Transverse colon (tissue), 4 donors: ENCODE measurements around the gene SGCG. TPM values are rescaled to one million over a fixed set of nuclear protein-coding genes. Genes with fewer than 3 reads are reported as not detected.

Experiments
- DNase-seq: peaks from one replicate; pipeline ENCODE4 v3.0.0-alpha.2; 2019
- H3K27ac ChIP-seq, 4 donors: fragments of 200-600 bp; sonication (generic); 2 replicates each; pipeline ENCODE4 v1.5.1; 2016 to 2018; ENCODE audit warnings: inconsistent platforms in 4 of 4
- H3K27me3 ChIP-seq: fragments of 200-600 bp; sonication (generic); 2 replicates; pipeline ENCODE4 v1.5.1; 2017; ENCODE audit warnings: inconsistent platforms
- H3K36me3 ChIP-seq, 4 donors: fragments of 200-600 bp; sonication (generic); 2 replicates each; pipeline ENCODE4 v1.5.1; 2017 to 2019; ENCODE audit warnings: inconsistent platforms in 4 of 4
- H3K4me1 ChIP-seq, 4 donors: fragments of 200-600 bp; sonication (generic); 2 replicates each; pipeline ENCODE4 v1.5.1; 2017 to 2020; ENCODE audit warnings: inconsistent platforms in 4 of 4
- H3K4me3 ChIP-seq, 4 donors: fragments of 200-600 bp; sonication (generic); 1 replicate in 1 of 4; 2 replicates in 3 of 4; pipeline versions ENCODE4 v1.5.1 to v1.6.1; 2017 to 2019; ENCODE audit warnings: inconsistent platforms in 4 of 4
- H3K9me3 ChIP-seq, 2 donors: fragments of 200-600 bp; sonication (generic); 2 replicates each; pipeline ENCODE4 v1.5.1; 2017 to 2019; ENCODE audit warnings: inconsistent platforms in 2 of 2
- EP300 ChIP-seq: sonication (generic); formaldehyde crosslinking; IDR thresholded peaks from one replicate; pipeline ENCODE4 v1.6.1; 2017; ENCODE audit warnings: antibody characterized with exemption, low read depth
- POLR2A ChIP-seq: fragments of 450-650 bp; IDR thresholded peaks from one replicate; pipeline ENCODE4 v1.6.1; 2016; ENCODE audit warnings: antibody characterized with exemption, mild to moderate bottlenecking, moderate library complexity
- POLR2AphosphoS5 ChIP-seq, 3 donors: sonication (generic); formaldehyde crosslinking; IDR thresholded peaks; one replicate each; pipeline ENCODE4 v1.6.1; 2016; ENCODE audit warnings: antibody characterized with exemption in 3 of 3
- WGBS, 2 donors: methylation state at CpG; one replicate each; pipeline ENCODE4 v1.1.5; 2018; ENCODE audit warnings: low coverage in 1 of 2; 5-methylcytosine and 5-hydroxymethylcytosine counted together
- in situ Hi-C, 4 donors: fragments of 200-750 bp; cut with MboI; loops; one replicate each; pipeline versions ENCODE4 v1.15.0 to v1.15.1; 2017; ENCODE audit warnings: low sequenced_read_pairs in 3 of 4, low pct_ligation_motif_present in 1 of 4, low pct_unique_long_range_greater_than_20kb in 1 of 4
- intact Hi-C: fragments of 100-400 bp; cut with DNase I; formaldehyde crosslinking; loops from one replicate; pipeline ENCODE4 v1.15.1; 2023; ENCODE audit warnings: low total_unique reads
- total RNA-seq, 4 donors: library from RNA; depleted of rRNA; stranded (reverse); fragments of >200 nt; gene quantifications; one replicate each; pipeline ENCODE4 v1.1.0, GENCODE V29; 2016
- TF ChIP-seq, protein P1 (sequence below), 5 experiments: fragments of 200-600 bp in 3 of 5; fragments of 450-650 bp in 2 of 5; sonication (generic) in 3 of 5; IDR thresholded peaks; 1 replicate in 2 of 5; 2 replicates in 3 of 5; pipeline ENCODE4 v1.5.1; 2016 to 2017; ENCODE audit warnings: antibody characterized with exemption in 5 of 5, inconsistent platforms in 3 of 5, mild to moderate bottlenecking in 2 of 5, moderate library complexity in 1 of 5

Gene SGCG
- total RNA-seq, 4 donors from 2014 or later: not detected

DNA sequence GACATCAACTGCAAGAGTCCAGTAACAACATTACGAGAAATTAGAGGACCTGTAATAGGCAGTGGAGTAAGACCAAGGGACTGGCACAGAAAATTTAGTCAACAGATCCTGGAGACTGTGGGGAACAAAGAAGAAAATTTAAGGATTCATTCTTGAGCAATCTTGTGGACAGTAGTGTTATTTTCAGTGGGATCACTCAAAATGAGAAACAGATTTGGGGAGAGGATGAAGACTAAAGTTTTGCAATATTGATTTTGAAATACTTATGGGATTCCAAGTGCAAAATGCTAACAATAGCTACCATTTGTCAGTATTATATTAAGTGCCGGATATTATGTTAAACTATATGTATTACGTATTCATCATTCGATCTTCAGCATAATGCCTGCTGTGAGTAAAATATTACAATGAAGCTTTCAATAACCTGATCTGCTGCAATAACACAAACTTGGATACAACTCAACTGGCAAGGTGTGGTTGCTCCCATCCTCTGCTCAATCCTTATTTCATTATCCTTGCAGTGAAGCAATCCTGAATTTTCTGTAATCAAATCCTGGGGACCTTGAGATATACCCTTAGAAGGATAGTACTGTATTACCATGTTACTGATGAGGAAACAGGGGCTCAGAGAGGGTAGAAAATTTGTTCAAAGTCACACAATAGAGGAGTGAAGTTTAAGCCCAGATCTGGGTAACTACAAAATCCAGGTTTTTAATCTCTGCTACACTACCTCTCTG, 168.6 kb downstream of the SGCG start:
- Histone ChIP-seq H3K4me1 (no peaks in the 10 kb centered on the region), H3K36me3 (no peaks in the 10 kb centered on the region), H3K27ac (no peak overlapping the region), H3K4me3 (no peak overlapping the region), H3K9me3 (no peaks in the 10 kb centered on the region), H3K27me3 (no peaks in the 10 kb centered on the region)
- WGBS, 2 donors: 90 to 94% methylated on average over 4 of the region's 4 CpGs
- TF ChIP-seq EP300 (no peak), POLR2AphosphoS5 (IDR thresholded peaks at IDR 0.05) (no peak), POLR2A (no peak)
- TF ChIP-seq, protein P1, sequence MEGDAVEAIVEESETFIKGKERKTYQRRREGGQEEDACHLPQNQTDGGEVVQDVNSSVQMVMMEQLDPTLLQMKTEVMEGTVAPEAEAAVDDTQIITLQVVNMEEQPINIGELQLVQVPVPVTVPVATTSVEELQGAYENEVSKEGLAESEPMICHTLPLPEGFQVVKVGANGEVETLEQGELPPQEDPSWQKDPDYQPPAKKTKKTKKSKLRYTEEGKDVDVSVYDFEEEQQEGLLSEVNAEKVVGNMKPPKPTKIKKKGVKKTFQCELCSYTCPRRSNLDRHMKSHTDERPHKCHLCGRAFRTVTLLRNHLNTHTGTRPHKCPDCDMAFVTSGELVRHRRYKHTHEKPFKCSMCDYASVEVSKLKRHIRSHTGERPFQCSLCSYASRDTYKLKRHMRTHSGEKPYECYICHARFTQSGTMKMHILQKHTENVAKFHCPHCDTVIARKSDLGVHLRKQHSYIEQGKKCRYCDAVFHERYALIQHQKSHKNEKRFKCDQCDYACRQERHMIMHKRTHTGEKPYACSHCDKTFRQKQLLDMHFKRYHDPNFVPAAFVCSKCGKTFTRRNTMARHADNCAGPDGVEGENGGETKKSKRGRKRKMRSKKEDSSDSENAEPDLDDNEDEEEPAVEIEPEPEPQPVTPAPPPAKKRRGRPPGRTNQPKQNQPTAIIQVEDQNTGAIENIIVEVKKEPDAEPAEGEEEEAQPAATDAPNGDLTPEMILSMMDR (IDR thresholded peaks at IDR 0.05): no peak
- in situ Hi-C loops (no loop called here), intact Hi-C loops (no loop called here)
- no peak for DNase-seq

DNA sequence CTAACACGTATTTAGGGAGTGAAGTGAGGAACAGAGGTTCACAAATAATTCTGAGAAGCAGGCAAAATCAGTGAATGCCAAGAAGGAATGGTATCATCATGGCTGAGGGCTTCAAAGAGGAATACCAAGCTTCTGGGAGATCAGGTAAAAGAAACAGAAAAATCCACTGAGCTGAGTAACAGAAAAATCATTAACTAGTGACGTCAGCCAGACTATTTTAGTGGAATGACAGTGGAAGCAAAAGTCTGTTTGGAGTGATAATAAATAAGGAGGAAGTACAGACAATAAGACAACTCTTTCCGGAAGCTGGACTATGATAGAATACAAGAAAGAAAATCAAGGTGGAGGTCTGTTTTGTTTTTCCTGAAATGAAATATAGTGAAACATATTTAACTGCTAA, 169.2 kb downstream of the SGCG start:
- DNase-seq: no peak
- no peak overlapping the region for H3K4me3 ChIP-seq
- TF ChIP-seq, protein P1 (IDR thresholded peaks at IDR 0.05): no peak
- no peak for TF ChIP-seq EP300
- TF ChIP-seq POLR2AphosphoS5 (IDR thresholded peaks at IDR 0.05): no peak
- TF ChIP-seq POLR2A: no peak
- 81 to 89% methylated on average over 3 of the region's 3 CpGs for WGBS, 2 donors
- no peaks in the 10 kb centered on the region for H3K36me3 ChIP-seq
- H3K27ac ChIP-seq: no peak overlapping the region
- in situ Hi-C loops: no loop called here
- H3K9me3 ChIP-seq: no peaks in the 10 kb centered on the region
- H3K27me3 ChIP-seq: no peaks in the 10 kb centered on the region
- no peaks in the 10 kb centered on the region for H3K4me1 ChIP-seq
- intact Hi-C loops: no loop called here

DNA sequence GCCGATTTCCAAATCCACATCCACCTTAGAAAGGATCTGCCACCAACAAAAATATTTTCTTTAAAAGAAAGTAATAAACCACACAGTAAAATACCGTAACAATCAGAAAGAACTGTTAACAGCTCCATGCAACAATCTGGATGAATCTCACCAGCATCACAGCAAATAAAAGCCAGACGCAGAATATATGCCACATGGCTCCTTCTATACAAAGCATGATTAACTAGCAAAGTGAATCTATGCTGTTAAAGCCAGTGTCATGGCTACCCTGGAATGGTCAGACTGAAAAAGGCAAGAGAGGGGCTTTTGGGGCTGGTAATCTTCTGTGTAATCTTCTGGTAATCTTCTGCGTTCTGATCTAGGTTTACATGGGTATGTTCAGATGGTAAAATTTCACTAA, 171.4 kb downstream of the SGCG start:
- Histone ChIP-seq H3K4me3 (no peak overlapping the region), H3K27me3 (no peaks in the 10 kb centered on the region), H3K4me1 (no peaks in the 10 kb centered on the region), H3K36me3 (peaks cover 0 to 8% (median 0%) of the 10 kb centered on the region in 4 donors), H3K9me3 (no peaks in the 10 kb centered on the region), H3K27ac (no peak overlapping the region)
- DNase-seq: no peak
- in situ Hi-C loops: no loop called here
- WGBS, 2 donors: 69 to 78% methylated on average over 4 of the region's 4 CpGs
- TF ChIP-seq EP300 (no peak), POLR2A (no peak), POLR2AphosphoS5 (IDR thresholded peaks at IDR 0.05) (no peak)
- TF ChIP-seq, protein P1 (IDR thresholded peaks at IDR 0.05): no peak
- intact Hi-C loops: no loop called here

DNA sequence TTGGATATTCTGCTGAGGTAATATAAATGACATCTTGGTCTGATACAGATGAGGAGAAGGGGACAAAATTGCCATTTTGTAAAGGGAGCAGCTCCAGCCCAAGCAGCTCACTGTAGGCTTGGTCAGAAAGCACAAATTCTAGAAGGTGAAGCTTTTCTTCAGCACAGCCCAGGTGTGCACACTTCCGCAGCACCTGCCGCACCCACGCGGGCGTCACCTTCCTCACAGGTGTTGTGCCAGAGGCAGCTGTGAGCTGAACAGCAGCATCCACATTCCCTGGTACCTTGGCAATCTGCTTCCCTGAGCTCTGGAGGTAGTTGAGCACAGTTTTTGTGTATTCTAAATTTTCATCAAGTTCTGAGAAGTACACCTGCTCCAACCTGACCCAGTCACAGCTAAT, 173.7 kb downstream of the SGCG start:
- Histone ChIP-seq H3K36me3 (peaks cover 0 to 8% (median 1%) of the 10 kb centered on the region in 4 donors), H3K27ac (no peak overlapping the region), H3K9me3 (no peaks in the 10 kb centered on the region), H3K27me3 (no peaks in the 10 kb centered on the region), H3K4me3 (no peak overlapping the region), H3K4me1 (no peaks in the 10 kb centered on the region)
- intact Hi-C loops (no loop called here), in situ Hi-C loops (no loop called here)
- DNase-seq: no peak
- 47 to 83% methylated on average over 5 of the region's 5 CpGs for WGBS, 2 donors
- TF ChIP-seq, protein P1 (IDR thresholded peaks at IDR 0.05): no peak
- no peak for TF ChIP-seq EP300
- no peak for TF ChIP-seq POLR2AphosphoS5 (IDR thresholded peaks at IDR 0.05)
- TF ChIP-seq POLR2A: no peak
